ENCODE measurements around the gene URI1.

DNA sequence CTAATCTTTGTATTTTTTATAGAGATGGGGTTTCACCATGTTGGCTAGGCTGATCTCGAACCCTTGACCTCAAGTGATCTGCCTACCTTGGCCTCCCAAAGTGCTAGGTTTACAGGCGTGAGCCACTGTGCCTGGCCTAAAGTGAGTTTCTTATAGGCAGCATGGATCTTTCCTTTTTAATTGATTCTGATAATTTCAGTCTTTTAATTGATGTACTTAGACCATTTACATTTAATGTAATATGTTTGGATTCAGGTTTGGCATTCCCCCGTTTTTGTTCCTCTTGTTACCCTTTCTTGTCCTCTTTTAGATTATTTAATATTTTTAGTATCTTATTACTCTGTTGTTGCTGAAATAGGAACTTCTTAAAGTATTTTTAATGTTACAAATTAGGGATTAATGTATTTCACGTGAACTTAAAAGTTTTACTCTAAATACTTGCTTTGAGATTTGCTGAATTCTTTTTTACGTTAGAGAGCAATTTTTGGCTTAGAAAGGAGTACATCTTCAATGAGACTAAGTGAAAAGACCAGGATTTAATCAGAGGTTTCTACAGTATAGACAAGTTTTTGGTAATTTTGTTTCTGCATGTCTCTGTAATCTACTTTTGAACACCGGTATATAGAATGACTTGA lies 50.3 kb downstream of the URI1 start:
- TF ChIP-seq, protein P1, sequence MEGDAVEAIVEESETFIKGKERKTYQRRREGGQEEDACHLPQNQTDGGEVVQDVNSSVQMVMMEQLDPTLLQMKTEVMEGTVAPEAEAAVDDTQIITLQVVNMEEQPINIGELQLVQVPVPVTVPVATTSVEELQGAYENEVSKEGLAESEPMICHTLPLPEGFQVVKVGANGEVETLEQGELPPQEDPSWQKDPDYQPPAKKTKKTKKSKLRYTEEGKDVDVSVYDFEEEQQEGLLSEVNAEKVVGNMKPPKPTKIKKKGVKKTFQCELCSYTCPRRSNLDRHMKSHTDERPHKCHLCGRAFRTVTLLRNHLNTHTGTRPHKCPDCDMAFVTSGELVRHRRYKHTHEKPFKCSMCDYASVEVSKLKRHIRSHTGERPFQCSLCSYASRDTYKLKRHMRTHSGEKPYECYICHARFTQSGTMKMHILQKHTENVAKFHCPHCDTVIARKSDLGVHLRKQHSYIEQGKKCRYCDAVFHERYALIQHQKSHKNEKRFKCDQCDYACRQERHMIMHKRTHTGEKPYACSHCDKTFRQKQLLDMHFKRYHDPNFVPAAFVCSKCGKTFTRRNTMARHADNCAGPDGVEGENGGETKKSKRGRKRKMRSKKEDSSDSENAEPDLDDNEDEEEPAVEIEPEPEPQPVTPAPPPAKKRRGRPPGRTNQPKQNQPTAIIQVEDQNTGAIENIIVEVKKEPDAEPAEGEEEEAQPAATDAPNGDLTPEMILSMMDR (conservative IDR thresholded peaks at IDR 0.05), result no peak
- TF ChIP-seq EZH2 (IDR thresholded peaks at IDR 0.05; ENCODE audit: low read depth), result no peak

Measured in PC-9 (cell line).